Ureter (tissue), 1 donor: ENCODE data around the gene RPA3. TPM values are rescaled to one million over a fixed set of nuclear protein-coding genes. Genes with fewer than 3 reads are reported as not detected.

ENCODE experiments used
- DNase-seq: peaks from one replicate; pipeline ENCODE4 v3.0.0-alpha.2; 2020; ENCODE audit warnings: low spot score
- total RNA-seq: library from RNA; stranded (reverse); gene quantifications from one replicate; pipeline ENCODE4 v1.2.4, GENCODE V29; 2023
- donor health status: DM: yes; HTN: yes; CAD: no.

RPA3 gene
- total RNA-seq, 1 donor from 2014 or later: 23.2 TPM

GRCh38 chr7:7653593-7654187 is 64.7 kb downstream of the RPA3 start:
- DNase-seq: no peak

- no peak for DNase-seq
These were observed 65.4 kb downstream of the RPA3 start for GRCh38 chr7:7652798-7653540.

- DNase-seq: no peak
These were observed 66.9 kb downstream of the RPA3 start for GRCh38 chr7:7651479-7651878.

GRCh38 chr7:7650682-7651206 is 67.7 kb downstream of the RPA3 start:
- no peak for DNase-seq

- DNase-seq: no peak
These were observed 70.8 kb downstream of the RPA3 start for GRCh38 chr7:7647495-7648036.

- DNase-seq: no peak
These were observed 76.3 kb downstream of the RPA3 start for GRCh38 chr7:7642081-7642480.

GRCh38 chr7:7641129-7641663 is 77.2 kb downstream of the RPA3 start:
- DNase-seq: no peak

- DNase-seq: peak; percentile 99
These were observed 77.9 kb downstream of the RPA3 start, which contains the start of gene UMAD1 for GRCh38 chr7:7640221-7641128. Gene UMAD1, plus strand, starts transcription at chr7:7640752. Its CDS starts 32,620 bp downstream, at chr7:7673372.

- DNase-seq: peak; percentile 44
These were observed 78.6 kb downstream of the RPA3 start for GRCh38 chr7:7639847-7640220.

GRCh38 chr7:7639421-7639820 is 79.0 kb downstream of the RPA3 start:
- DNase-seq: no peak

- no peak for DNase-seq
These were observed 87.6 kb downstream of the RPA3 start for GRCh38 chr7:7630626-7631329.

GRCh38 chr7:7628476-7628875 is 89.9 kb downstream of the RPA3 start:
- DNase-seq: no peak

- DNase-seq: no peak
These were observed 97.7 kb downstream of the RPA3 start for GRCh38 chr7:7620644-7621210.

GRCh38 chr7:7620236-7620635 is 98.2 kb downstream of the RPA3 start:
- no peak for DNase-seq

GRCh38 chr7:7618410-7618809 is 100.0 kb downstream of the RPA3 start:
- no peak for DNase-seq

- DNase-seq: no peak
These were observed 100.9 kb downstream of the RPA3 start for GRCh38 chr7:7617550-7617949.

GRCh38 chr7:7614018-7614741 is 104.2 kb downstream of the RPA3 start:
- no peak for DNase-seq

GRCh38 chr7:7613210-7613609 is 105.2 kb downstream of the RPA3 start:
- DNase-seq: no peak

- no peak for DNase-seq
These were observed 105.9 kb downstream of the RPA3 start for GRCh38 chr7:7612519-7612918.

GRCh38 chr7:7609330-7609729 is 109.1 kb downstream of the RPA3 start:
- no peak for DNase-seq
